ENCODE results near the gene YWHAE. TPM values are rescaled to one million over a fixed set of nuclear protein-coding genes. Genes with fewer than 3 reads are reported as not detected.

Gene YWHAE
- total RNA-seq, 1 experiment from 2014 or later, result 210 TPM

DNA sequence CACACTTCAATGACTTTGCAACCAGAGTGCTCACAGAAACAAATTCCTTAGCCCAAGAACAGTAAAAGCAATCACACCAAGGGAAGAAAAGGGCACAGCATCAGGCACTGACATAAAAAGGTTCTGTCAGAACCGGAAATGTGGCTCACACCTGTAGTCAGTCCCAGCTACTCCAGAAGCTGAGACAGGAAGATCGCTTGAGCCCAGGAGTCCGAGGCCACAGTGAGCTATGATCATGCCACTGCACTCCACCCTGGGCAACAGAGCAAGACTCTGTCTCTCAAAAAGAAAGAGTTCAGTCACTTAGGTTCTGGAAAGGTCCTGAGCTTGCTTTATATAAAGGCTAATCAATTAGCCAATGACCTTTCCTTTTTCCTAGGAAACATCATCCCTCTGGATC is 22.7 kb downstream of the YWHAE start:
- H3K4me1 ChIP-seq (ENCODE audit: insufficient read depth, low read length), result peaks cover 4% of the 10 kb centered on the region; the same call in 1 of the 2 replicates
- POLR2A ChIA-PET (ENCODE audit: unreplicated experiment), result no interaction called here
- no peak for DNase-seq
- no peak overlapping the region for H2AFZ ChIP-seq (ENCODE audit: low read length)
- CTCF ChIA-PET, result no interaction called here
- no peaks in the 10 kb centered on the region for H3F3A ChIP-seq (ENCODE audit: low read length, unreplicated experiment)
- no peak overlapping the region for H3K4me2 ChIP-seq (ENCODE audit: low read length)
- no peaks in the 10 kb centered on the region for H3K27me3 ChIP-seq (ENCODE audit: low read length)
- H3K27ac ChIP-seq (ENCODE audit: low read length), result no peak overlapping the region
- no peak overlapping the region for H3K4me3 ChIP-seq (ENCODE audit: low read length)
- no peaks in the 10 kb centered on the region for H3K9me3 ChIP-seq (ENCODE audit: low read length)
- H3K79me2 ChIP-seq (ENCODE audit: low read length), result peaks cover 100% of the 10 kb centered on the region
- H3K9me2 ChIP-seq (replicated peaks; ENCODE audit: low read length), result no peaks in the 10 kb centered on the region
- no peak overlapping the region for H3K9ac ChIP-seq (ENCODE audit: low read length)
- H3K36me3 ChIP-seq (ENCODE audit: low read depth, low read length), result peaks cover 7% of the 10 kb centered on the region; the same call in 1 of the 2 replicates
- peaks cover 94% of the 10 kb centered on the region for H4K20me1 ChIP-seq (ENCODE audit: low read length)
- no TSS peak for BruUV-seq (replicated peaks)
- ATAC-seq, result no peak
- TF ChIP-seq EZH2 (IDR thresholded peaks at IDR 0.05; ENCODE audit: low read length, unreplicated experiment) (no peak), EZH2phosphoT487 (IDR thresholded peaks at IDR 0.05; ENCODE audit: borderline replicate concordance, low read length) (no peak)
- TF ChIP-seq, protein P1, sequence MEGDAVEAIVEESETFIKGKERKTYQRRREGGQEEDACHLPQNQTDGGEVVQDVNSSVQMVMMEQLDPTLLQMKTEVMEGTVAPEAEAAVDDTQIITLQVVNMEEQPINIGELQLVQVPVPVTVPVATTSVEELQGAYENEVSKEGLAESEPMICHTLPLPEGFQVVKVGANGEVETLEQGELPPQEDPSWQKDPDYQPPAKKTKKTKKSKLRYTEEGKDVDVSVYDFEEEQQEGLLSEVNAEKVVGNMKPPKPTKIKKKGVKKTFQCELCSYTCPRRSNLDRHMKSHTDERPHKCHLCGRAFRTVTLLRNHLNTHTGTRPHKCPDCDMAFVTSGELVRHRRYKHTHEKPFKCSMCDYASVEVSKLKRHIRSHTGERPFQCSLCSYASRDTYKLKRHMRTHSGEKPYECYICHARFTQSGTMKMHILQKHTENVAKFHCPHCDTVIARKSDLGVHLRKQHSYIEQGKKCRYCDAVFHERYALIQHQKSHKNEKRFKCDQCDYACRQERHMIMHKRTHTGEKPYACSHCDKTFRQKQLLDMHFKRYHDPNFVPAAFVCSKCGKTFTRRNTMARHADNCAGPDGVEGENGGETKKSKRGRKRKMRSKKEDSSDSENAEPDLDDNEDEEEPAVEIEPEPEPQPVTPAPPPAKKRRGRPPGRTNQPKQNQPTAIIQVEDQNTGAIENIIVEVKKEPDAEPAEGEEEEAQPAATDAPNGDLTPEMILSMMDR (conservative IDR thresholded peaks at IDR 0.05; ENCODE audit: low read depth, low read length), result no peak
- intact Hi-C loops (cut with micrococcal nuclease), result no loop called here

DNA sequence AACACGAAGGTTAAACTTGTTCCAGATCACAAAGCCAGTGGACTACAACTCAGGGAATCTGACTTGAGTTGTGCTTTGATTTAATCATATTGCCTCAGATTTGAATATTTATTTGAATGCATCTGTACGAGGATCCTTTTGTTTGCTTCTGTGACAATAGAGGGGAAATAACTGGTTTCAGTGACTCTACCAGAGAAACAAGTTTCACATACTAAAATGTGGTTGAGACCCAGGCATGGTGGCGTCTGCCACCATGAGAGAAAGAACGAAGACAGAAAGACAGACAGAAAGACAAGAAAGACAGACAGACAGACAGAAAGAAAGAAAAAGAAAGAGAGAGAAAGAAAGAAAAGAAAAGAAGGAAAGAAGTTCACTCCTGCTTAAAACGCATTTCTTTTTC is 24.0 kb downstream of the YWHAE start:
- Histone ChIP-seq H3F3A (ENCODE audit: low read length, unreplicated experiment) (no peaks in the 10 kb centered on the region), H3K9me3 (ENCODE audit: low read length) (no peaks in the 10 kb centered on the region), H3K36me3 (ENCODE audit: low read depth, low read length) (peaks cover 7% of the 10 kb centered on the region; the same call in 1 of the 2 replicates), H3K9me2 (replicated peaks; ENCODE audit: low read length) (no peaks in the 10 kb centered on the region), H3K27me3 (ENCODE audit: low read length) (no peaks in the 10 kb centered on the region), H4K20me1 (ENCODE audit: low read length) (peaks cover 98% of the 10 kb centered on the region), H3K9ac (ENCODE audit: low read length) (no peak overlapping the region), H2AFZ (ENCODE audit: low read length) (no peak overlapping the region), H3K4me1 (ENCODE audit: insufficient read depth, low read length) (peaks cover 4% of the 10 kb centered on the region; the same call in 1 of the 2 replicates), H3K4me2 (ENCODE audit: low read length) (no peak overlapping the region), H3K27ac (ENCODE audit: low read length) (no peak overlapping the region), H3K79me2 (ENCODE audit: low read length) (peaks cover 100% of the 10 kb centered on the region), H3K4me3 (ENCODE audit: low read length) (no peak overlapping the region)
- CTCF ChIA-PET, result no interaction called here
- no peak for ATAC-seq
- BruUV-seq (replicated peaks), result no TSS peak
- no peak for DNase-seq
- intact Hi-C loops (cut with micrococcal nuclease), result no loop called here
- POLR2A ChIA-PET (ENCODE audit: unreplicated experiment), result no interaction called here
- TF ChIP-seq, protein P1 (conservative IDR thresholded peaks at IDR 0.05; ENCODE audit: low read depth, low read length), result no peak
- TF ChIP-seq EZH2 (IDR thresholded peaks at IDR 0.05; ENCODE audit: low read length, unreplicated experiment) (no peak), EZH2phosphoT487 (IDR thresholded peaks at IDR 0.05; ENCODE audit: borderline replicate concordance, low read length) (no peak)

DNA sequence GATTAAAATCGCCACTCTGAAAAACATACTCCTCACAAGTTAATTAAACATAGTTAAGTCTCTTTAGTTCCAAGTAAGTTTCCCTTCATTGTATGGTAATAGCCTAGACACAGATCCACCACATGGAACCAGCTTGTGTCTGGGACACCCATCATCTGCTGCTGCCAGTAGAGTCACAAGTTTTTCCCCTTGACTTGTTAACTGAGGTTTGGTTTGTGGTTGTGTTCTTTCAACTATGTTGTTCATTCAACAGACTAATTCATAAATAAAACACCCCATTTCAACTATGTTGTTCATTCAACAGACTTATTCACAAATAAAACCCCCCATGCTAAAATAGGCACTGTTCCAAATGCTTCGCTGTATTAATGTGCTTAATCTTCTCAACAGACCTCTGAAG is 24.4 kb downstream of the YWHAE start:
- BruUV-seq (replicated peaks), result no TSS peak
- no peaks in the 10 kb centered on the region for H3K9me3 ChIP-seq (ENCODE audit: low read length)
- CTCF ChIA-PET, result no interaction called here

More for the DNA sequence above, 24.4 kb downstream of the YWHAE start:
- TF ChIP-seq, protein P1 (conservative IDR thresholded peaks at IDR 0.05; ENCODE audit: low read depth, low read length), result no peak
- TF ChIP-seq EZH2 (IDR thresholded peaks at IDR 0.05; ENCODE audit: low read length, unreplicated experiment) (no peak), EZH2phosphoT487 (IDR thresholded peaks at IDR 0.05; ENCODE audit: borderline replicate concordance, low read length) (no peak)
- peaks cover 4% of the 10 kb centered on the region; the same call in 1 of the 2 replicates for H3K4me1 ChIP-seq (ENCODE audit: insufficient read depth, low read length)
- POLR2A ChIA-PET (ENCODE audit: unreplicated experiment), result no interaction called here
- DNase-seq, result no peak
- H3K9ac ChIP-seq (ENCODE audit: low read length), result no peak overlapping the region
- no peak for ATAC-seq
- peaks cover 7% of the 10 kb centered on the region; the same call in 1 of the 2 replicates for H3K36me3 ChIP-seq (ENCODE audit: low read depth, low read length)
- H4K20me1 ChIP-seq (ENCODE audit: low read length), result peaks cover 98% of the 10 kb centered on the region
- H3K79me2 ChIP-seq (ENCODE audit: low read length), result peaks cover 100% of the 10 kb centered on the region
- no peaks in the 10 kb centered on the region for H3K27me3 ChIP-seq (ENCODE audit: low read length)
- H3K4me2 ChIP-seq (ENCODE audit: low read length), result no peak overlapping the region
- no peak overlapping the region for H2AFZ ChIP-seq (ENCODE audit: low read length)
- no peak overlapping the region for H3K4me3 ChIP-seq (ENCODE audit: low read length)
- H3K27ac ChIP-seq (ENCODE audit: low read length), result no peak overlapping the region
- intact Hi-C loops (cut with micrococcal nuclease), result no loop called here
- H3F3A ChIP-seq (ENCODE audit: low read length, unreplicated experiment), result no peaks in the 10 kb centered on the region
- no peaks in the 10 kb centered on the region for H3K9me2 ChIP-seq (replicated peaks; ENCODE audit: low read length)

Data from PC-3 (cell line).